Stomach (tissue), 9 donors: Measurements from ENCODE around the gene SLC35F6. TPM values are rescaled to one million over a fixed set of nuclear protein-coding genes. Genes with fewer than 3 reads are reported as not detected.

Source experiments
- DNase-seq, 2 donors: peaks; one replicate each; pipeline versions ENCODE4 v3.0.0 to v3.0.0-alpha.2; 2013 to 2019
- H3K27ac ChIP-seq, 5 donors: fragments of 200-600 bp in 4 of 5; sonication (generic) in 4 of 5; one replicate each; pipeline ENCODE4 v1.5.1; 2013 to 2019; ENCODE audit warnings: mild to moderate bottlenecking in 1 of 5, moderate library complexity in 1 of 5
- H3K27me3 ChIP-seq, 3 donors: fragments of 200-600 bp; sonication (generic); one replicate each; pipeline ENCODE4 v1.5.1; 2017 to 2019; ENCODE audit warnings: mixed run types in 1 of 3
- H3K36me3 ChIP-seq, 4 donors: fragments of 200-600 bp; sonication (generic); 1 replicate in 3 of 4; 2 replicates in 1 of 4; pipeline ENCODE4 v1.5.1; 2016 to 2019
- H3K4me1 ChIP-seq, 4 donors: fragments of 200-600 bp; sonication (generic); one replicate each; pipeline ENCODE4 v1.5.1; 2016 to 2019
- H3K4me3 ChIP-seq, 4 donors: fragments of 200-600 bp; sonication (generic) in 3 of 4; one replicate each; pipeline ENCODE4 v1.5.1; 2016 to 2019; ENCODE audit warnings: mild to moderate bottlenecking in 1 of 4
- H3K9me3 ChIP-seq, 4 donors: fragments of 200-600 bp; sonication (generic); one replicate each; pipeline ENCODE4 v1.5.1; 2016 to 2019
- CTCF ChIP-seq, 7 experiments: fragments of 450-650 bp in 4 of 7; fragments of 200-600 bp in 3 of 7; sonication (generic) in 3 of 7; IDR thresholded peaks; one replicate each; pipeline ENCODE4 v1.5.1; 2016 to 2019; ENCODE audit warnings: antibody characterized with exemption in 7 of 7, control low read depth in 2 of 7, mild to moderate bottlenecking in 1 of 7
- EP300 ChIP-seq: sonication (generic); formaldehyde crosslinking; IDR thresholded peaks from one replicate; pipeline ENCODE4 v1.6.1; 2017; ENCODE audit warnings: antibody characterized with exemption
- POLR2A ChIP-seq, 4 donors: fragments of 450-650 bp; IDR thresholded peaks; one replicate each; pipeline ENCODE4 v1.6.1; 2016; ENCODE audit warnings: antibody characterized with exemption in 4 of 4, control low read depth in 2 of 4, mild to moderate bottlenecking in 1 of 4, moderate library complexity in 1 of 4
- POLR2AphosphoS5 ChIP-seq, 3 donors: sonication (generic); formaldehyde crosslinking; IDR thresholded peaks; one replicate each; pipeline ENCODE4 v1.6.1; 2016; ENCODE audit warnings: antibody characterized with exemption in 3 of 3
- WGBS, 5 donors: extraction: QIAGEN DNeasy Blood & Tissue Kit in 3 of 5; methylation state at CpG; one replicate each; pipeline versions ENCODE4 v1.1.5 to v1.1.7; 2013 to 2018; 5-methylcytosine and 5-hydroxymethylcytosine counted together
- intact Hi-C: fragments of 100-400 bp; cut with DNase I; formaldehyde crosslinking; loops from one replicate; pipeline ENCODE4 v1.15.1; 2023; ENCODE audit warnings: low total_unique reads
- polyA plus RNA-seq, 3 donors: library from polyadenylated mRNA; stranded (reverse); fragments of 200-250 nt; gene quantifications; one replicate each; pipeline ENCODE4 v1.2.3, GENCODE V29; 2013
- total RNA-seq, 5 donors: library from RNA; depleted of rRNA; stranded (reverse); fragments of >200 nt; gene quantifications; one replicate each; pipeline versions ENCODE4 v1.1.0 to v1.2.3, GENCODE V29; 2014 to 2016
- donor health status: healthy with polysubstance abuse.
- donor health status: Bipolar disorder and iron deficiency.
- donor health status: healthy.

SLC35F6 gene
- total and polyA plus RNA-seq, 8 donors, result 4.9 to 40.9 (median 12.9) TPM

- Histone ChIP-seq H3K9me3 (no peaks in the 10 kb centered on the region), H3K4me3 (no peak overlapping the region), H3K36me3 (peaks cover 60 to 78% (median 76%) of the 10 kb centered on the region in 4 donors), H3K4me1 (peaks cover 19 to 29% (median 20%) of the 10 kb centered on the region in 4 donors), H3K27me3 (no peaks in the 10 kb centered on the region), H3K27ac (no peak overlapping the region)
- TF ChIP-seq CTCF (IDR thresholded peaks at IDR 0.05), result no peak
- TF ChIP-seq EP300, result no peak
- TF ChIP-seq POLR2AphosphoS5 (IDR thresholded peaks at IDR 0.05), result no peak
- no peak for TF ChIP-seq POLR2A (IDR thresholded peaks at IDR 0.05)
- WGBS, 5 donors, result 90 to 100% (median 95%) methylated on average over 4 to 5 of the region's 5 CpGs
- DNase-seq, result no peak
- intact Hi-C loops, result no loop called here
Observed at GRCh38 chr2:26776195-26776800, 12.2 kb downstream of the SLC35F6 start.

- peaks cover 1 to 11% (median 2%) of the 10 kb centered on the region in 4 donors for H3K4me1 ChIP-seq
- no peak overlapping the region for H3K4me3 ChIP-seq
- 88 to 98% (median 95%) methylated on average over 8 to 18 of the region's 18 CpGs for WGBS, 5 donors
- no peak for TF ChIP-seq POLR2A (IDR thresholded peaks at IDR 0.05)
- no peak for TF ChIP-seq CTCF (IDR thresholded peaks at IDR 0.05)
- TF ChIP-seq POLR2AphosphoS5 (IDR thresholded peaks at IDR 0.05), result no peak
- no peak for TF ChIP-seq EP300
- H3K36me3 ChIP-seq, result peaks cover 60 to 83% (median 81%) of the 10 kb centered on the region in 4 donors
- H3K27ac ChIP-seq, result no peak overlapping the region
- no peak for DNase-seq
- intact Hi-C loops, result no loop called here
- H3K9me3 ChIP-seq, result no peaks in the 10 kb centered on the region
- no peaks in the 10 kb centered on the region for H3K27me3 ChIP-seq
Observed at GRCh38 chr2:26778098-26778497, 14.0 kb downstream of the SLC35F6 start.

- Histone ChIP-seq H3K36me3 (peaks cover 60 to 83% (median 81%) of the 10 kb centered on the region in 4 donors), H3K9me3 (no peaks in the 10 kb centered on the region), H3K27ac (no peak overlapping the region), H3K27me3 (no peaks in the 10 kb centered on the region), H3K4me3 (no peak overlapping the region), H3K4me1 (peaks cover 0 to 7% (median 0%) of the 10 kb centered on the region in 4 donors)
- 65 to 79% (median 71%) methylated on average over 3 of the region's 3 CpGs for WGBS, 5 donors
- no peak for DNase-seq
- TF ChIP-seq POLR2A (IDR thresholded peaks at IDR 0.05) (no peak), EP300 (no peak), POLR2AphosphoS5 (IDR thresholded peaks at IDR 0.05) (no peak), CTCF (IDR thresholded peaks at IDR 0.05) (no peak)
- intact Hi-C loops, result no loop called here
Observed at GRCh38 chr2:26778507-26778906, 14.4 kb downstream of the SLC35F6 start.

- Histone ChIP-seq H3K27ac (no peak overlapping the region), H3K36me3 (peaks cover 49 to 65% (median 65%) of the 10 kb centered on the region in 4 donors), H3K27me3 (no peaks in the 10 kb centered on the region), H3K4me3 (no peak overlapping the region), H3K4me1 (peaks cover 3 to 5% (median 4%) of the 10 kb centered on the region in 4 donors), H3K9me3 (no peaks in the 10 kb centered on the region)
- no peak for TF ChIP-seq EP300
- TF ChIP-seq POLR2AphosphoS5 (IDR thresholded peaks at IDR 0.05), result no peak
- no peak for TF ChIP-seq POLR2A (IDR thresholded peaks at IDR 0.05)
- DNase-seq, result no peak
- WGBS, 5 donors, result 92 to 100% (median 96%) methylated on average over 4 of the region's 4 CpGs
- intact Hi-C loops, result no loop called here
Observed at GRCh38 chr2:26780203-26780760, 16.2 kb downstream of the SLC35F6 start.
